GM23338 (cell line): ENCODE results near the gene AMPD2. TPM values are rescaled to one million over a fixed set of nuclear protein-coding genes. Genes with fewer than 3 reads are reported as not detected.

Experiments used
- ATAC-seq: fragments of 200-7000 bp; cut with Tn5 transposase; 3 replicates; pipeline ENCODE4 v1.9.1; 2020
- DNase-seq: peaks from one replicate; pipeline ENCODE4 v3.0.0-alpha.2; 2015; ENCODE audit warnings: low spot score
- H2AFZ ChIP-seq: fragments of 200-600 bp; sonication (generic); 2 replicates; pipeline ENCODE4 v1.8.0; 2016; ENCODE audit warnings: antibody characterized with exemption, mild to moderate bottlenecking, moderate library complexity
- H3F3A ChIP-seq: fragments of 200-600 bp; sonication (generic); replicated peaks from 2 replicates; pipeline ENCODE4 v1.8.0; 2017; ENCODE audit warnings: antibody characterized with exemption, mixed run types, low read depth
- H3K27ac ChIP-seq: fragments of 200-600 bp; sonication (generic); 2 replicates; pipeline ENCODE4 v1.6.1; 2016; ENCODE audit warnings: low read depth
- H3K27me3 ChIP-seq: fragments of 200-600 bp; sonication (generic); 2 replicates; pipeline ENCODE4 v1.8.0; 2016; ENCODE audit warnings: mild to moderate bottlenecking, mixed run types, moderate library complexity; ENCODE audit not compliant: insufficient read depth
- H3K36me3 ChIP-seq: fragments of 200-600 bp; sonication (generic); 2 replicates; pipeline ENCODE4 v1.8.0; 2016; ENCODE audit warnings: mild to moderate bottlenecking; ENCODE audit not compliant: insufficient read depth
- H3K4me1 ChIP-seq: fragments of 200-600 bp; sonication (generic); 2 replicates; pipeline ENCODE4 v1.8.0; 2016; ENCODE audit warnings: mild to moderate bottlenecking, moderate library complexity; ENCODE audit not compliant: insufficient read depth
- H3K4me2 ChIP-seq: fragments of 200-600 bp; sonication (generic); 2 replicates; pipeline ENCODE4 v1.7.1; 2017; ENCODE audit warnings: mixed run types
- H3K4me3 ChIP-seq: fragments of 200-600 bp; sonication (generic); 2 replicates; pipeline ENCODE4 v1.6.1; 2016; ENCODE audit warnings: mixed run types
- H3K79me2 ChIP-seq: fragments of 200-600 bp; sonication (generic); replicated peaks from 2 replicates; pipeline ENCODE4 v1.8.0; 2017; ENCODE audit warnings: mild to moderate bottlenecking; ENCODE audit not compliant: insufficient read depth
- H3K9me2 ChIP-seq: fragments of 200-600 bp; sonication (generic); 2 replicates; pipeline ENCODE4 v1.8.0; 2017; ENCODE audit not compliant: insufficient read depth
- H4K20me1 ChIP-seq: fragments of 200-600 bp; sonication (generic); replicated peaks from 2 replicates; pipeline ENCODE4 v1.8.0; 2017; ENCODE audit warnings: mild to moderate bottlenecking; ENCODE audit not compliant: insufficient read depth
- H3K27ac Mint-ChIP-seq: 2 replicates; pipeline ENCODE4 v1.8.0; 2020; ENCODE audit warnings: inconsistent platforms, mild to moderate bottlenecking, moderate library complexity, mixed read lengths
- H3K27me3 Mint-ChIP-seq: 3 replicates; pipeline ENCODE4 v1.8.0; 2022; ENCODE audit warnings: low read depth, mild to moderate bottlenecking, moderate library complexity, mixed read lengths, inconsistent platforms; ENCODE audit not compliant: insufficient read depth, poor library complexity
- H3K36me3 Mint-ChIP-seq: 3 replicates; pipeline ENCODE4 v1.8.0; 2021; ENCODE audit warnings: low read depth, mild to moderate bottlenecking, inconsistent platforms, moderate library complexity, mixed read lengths
- H3K4me1 Mint-ChIP-seq: 3 replicates; pipeline ENCODE4 v1.8.0; 2020; ENCODE audit warnings: mild to moderate bottlenecking, inconsistent platforms, mixed read lengths
- H3K4me3 Mint-ChIP-seq: 3 replicates; pipeline ENCODE4 v1.8.0; 2021; ENCODE audit warnings: moderate library complexity, mild to moderate bottlenecking, inconsistent platforms, mixed read lengths
- H3K9me3 Mint-ChIP-seq: 3 replicates; pipeline ENCODE4 v1.8.0; 2020; ENCODE audit warnings: moderate library complexity, mild to moderate bottlenecking, inconsistent platforms, mixed read lengths
- CREB1 ChIP-seq: fragments of 250-450 bp; sonication (Bioruptor Pico); IDR thresholded peaks from 2 replicates; pipeline ENCODE4 v1.5.0; 2020; ENCODE audit warnings: low read depth, mild to moderate bottlenecking, moderate library complexity
- ETS1 ChIP-seq: IDR thresholded peaks from 2 replicates; pipeline ENCODE4 v1.6.1; 2016; ENCODE audit warnings: antibody characterized with exemption
- EZH2 ChIP-seq: fragments of 200-600 bp; sonication (generic); IDR thresholded peaks from one replicate; pipeline ENCODE4 v1.8.0; 2017; ENCODE audit warnings: antibody characterized with exemption, mild to moderate bottlenecking, low read depth; ENCODE audit not compliant: unreplicated experiment
- JUNB ChIP-seq: IDR thresholded peaks from one replicate; pipeline ENCODE4 v1.6.1; 2016; ENCODE audit warnings: antibody characterized with exemption; ENCODE audit not compliant: unreplicated experiment
- POLR2AphosphoS5 ChIP-seq: IDR thresholded peaks from 2 replicates; pipeline ENCODE4 v1.6.1; 2016; ENCODE audit warnings: antibody characterized with exemption, low read depth
- ZNF114 ChIP-seq: fragments of 250-450 bp; sonication (Bioruptor Pico); IDR thresholded peaks from 2 replicates; pipeline ENCODE4 v1.5.0; 2020; ENCODE audit warnings: mild to moderate bottlenecking, moderate library complexity
- polyA plus RNA-seq: library from polyadenylated mRNA; unstranded; fragments of >200 nt; fragmentation: Nextera tagmentation; extraction: Ambion mirVana; gene quantifications from 2 replicates; pipeline ENCODE4 v1.2.1, GENCODE V29; 2016
- total RNA-seq: library from RNA; depleted of rRNA; stranded (reverse); fragments of >200 nt; shearing (Covaris generic); gene quantifications from 2 replicates; pipeline ENCODE4 v1.2.3, GENCODE V29; 2014
- TF ChIP-seq, protein P1 (sequence below): IDR thresholded peaks from one replicate; pipeline ENCODE4 v1.6.1; 2018; ENCODE audit warnings: antibody characterized with exemption; ENCODE audit not compliant: unreplicated experiment
- TF ChIP-seq, protein P2 (sequence below), 2 experiments: fragments of 200-600 bp in 1 of 2; sonication (generic) in 1 of 2; conservative IDR thresholded peaks; 2 replicates each; pipeline versions ENCODE4 v1.5.1 to v1.6.1; 2016 to 2017; ENCODE audit warnings: antibody characterized with exemption in 2 of 2, low read depth in 2 of 2, mild to moderate bottlenecking in 2 of 2, moderate library complexity in 1 of 2
- TF ChIP-seq, protein P3 (sequence below): fragments of 250-450 bp; sonication (Bioruptor Pico); IDR thresholded peaks from 2 replicates; pipeline ENCODE4 v1.5.0; 2020; ENCODE audit warnings: mild to moderate bottlenecking, moderate library complexity

Gene AMPD2
- total and polyA plus RNA-seq, 2 experiments from 2014 or later = 24.5 to 62.1 TPM

- TF ChIP-seq ETS1 (no peak), CREB1 (CRISPR knock-in tag) (no peak), EZH2 (no peak), POLR2AphosphoS5 (no peak), JUNB (no peak)
- TF ChIP-seq, protein P1, sequence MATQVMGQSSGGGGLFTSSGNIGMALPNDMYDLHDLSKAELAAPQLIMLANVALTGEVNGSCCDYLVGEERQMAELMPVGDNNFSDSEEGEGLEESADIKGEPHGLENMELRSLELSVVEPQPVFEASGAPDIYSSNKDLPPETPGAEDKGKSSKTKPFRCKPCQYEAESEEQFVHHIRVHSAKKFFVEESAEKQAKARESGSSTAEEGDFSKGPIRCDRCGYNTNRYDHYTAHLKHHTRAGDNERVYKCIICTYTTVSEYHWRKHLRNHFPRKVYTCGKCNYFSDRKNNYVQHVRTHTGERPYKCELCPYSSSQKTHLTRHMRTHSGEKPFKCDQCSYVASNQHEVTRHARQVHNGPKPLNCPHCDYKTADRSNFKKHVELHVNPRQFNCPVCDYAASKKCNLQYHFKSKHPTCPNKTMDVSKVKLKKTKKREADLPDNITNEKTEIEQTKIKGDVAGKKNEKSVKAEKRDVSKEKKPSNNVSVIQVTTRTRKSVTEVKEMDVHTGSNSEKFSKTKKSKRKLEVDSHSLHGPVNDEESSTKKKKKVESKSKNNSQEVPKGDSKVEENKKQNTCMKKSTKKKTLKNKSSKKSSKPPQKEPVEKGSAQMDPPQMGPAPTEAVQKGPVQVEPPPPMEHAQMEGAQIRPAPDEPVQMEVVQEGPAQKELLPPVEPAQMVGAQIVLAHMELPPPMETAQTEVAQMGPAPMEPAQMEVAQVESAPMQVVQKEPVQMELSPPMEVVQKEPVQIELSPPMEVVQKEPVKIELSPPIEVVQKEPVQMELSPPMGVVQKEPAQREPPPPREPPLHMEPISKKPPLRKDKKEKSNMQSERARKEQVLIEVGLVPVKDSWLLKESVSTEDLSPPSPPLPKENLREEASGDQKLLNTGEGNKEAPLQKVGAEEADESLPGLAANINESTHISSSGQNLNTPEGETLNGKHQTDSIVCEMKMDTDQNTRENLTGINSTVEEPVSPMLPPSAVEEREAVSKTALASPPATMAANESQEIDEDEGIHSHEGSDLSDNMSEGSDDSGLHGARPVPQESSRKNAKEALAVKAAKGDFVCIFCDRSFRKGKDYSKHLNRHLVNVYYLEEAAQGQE = no peak
- TF ChIP-seq, protein P2, sequence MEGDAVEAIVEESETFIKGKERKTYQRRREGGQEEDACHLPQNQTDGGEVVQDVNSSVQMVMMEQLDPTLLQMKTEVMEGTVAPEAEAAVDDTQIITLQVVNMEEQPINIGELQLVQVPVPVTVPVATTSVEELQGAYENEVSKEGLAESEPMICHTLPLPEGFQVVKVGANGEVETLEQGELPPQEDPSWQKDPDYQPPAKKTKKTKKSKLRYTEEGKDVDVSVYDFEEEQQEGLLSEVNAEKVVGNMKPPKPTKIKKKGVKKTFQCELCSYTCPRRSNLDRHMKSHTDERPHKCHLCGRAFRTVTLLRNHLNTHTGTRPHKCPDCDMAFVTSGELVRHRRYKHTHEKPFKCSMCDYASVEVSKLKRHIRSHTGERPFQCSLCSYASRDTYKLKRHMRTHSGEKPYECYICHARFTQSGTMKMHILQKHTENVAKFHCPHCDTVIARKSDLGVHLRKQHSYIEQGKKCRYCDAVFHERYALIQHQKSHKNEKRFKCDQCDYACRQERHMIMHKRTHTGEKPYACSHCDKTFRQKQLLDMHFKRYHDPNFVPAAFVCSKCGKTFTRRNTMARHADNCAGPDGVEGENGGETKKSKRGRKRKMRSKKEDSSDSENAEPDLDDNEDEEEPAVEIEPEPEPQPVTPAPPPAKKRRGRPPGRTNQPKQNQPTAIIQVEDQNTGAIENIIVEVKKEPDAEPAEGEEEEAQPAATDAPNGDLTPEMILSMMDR (conservative IDR thresholded peaks at IDR 0.05; ENCODE audit: low read depth in 2 of 2) = no peak
Observed at GRCh38 chr1:109625176-109625575, 5.5 kb downstream of the AMPD2 start (continued).

DNA sequence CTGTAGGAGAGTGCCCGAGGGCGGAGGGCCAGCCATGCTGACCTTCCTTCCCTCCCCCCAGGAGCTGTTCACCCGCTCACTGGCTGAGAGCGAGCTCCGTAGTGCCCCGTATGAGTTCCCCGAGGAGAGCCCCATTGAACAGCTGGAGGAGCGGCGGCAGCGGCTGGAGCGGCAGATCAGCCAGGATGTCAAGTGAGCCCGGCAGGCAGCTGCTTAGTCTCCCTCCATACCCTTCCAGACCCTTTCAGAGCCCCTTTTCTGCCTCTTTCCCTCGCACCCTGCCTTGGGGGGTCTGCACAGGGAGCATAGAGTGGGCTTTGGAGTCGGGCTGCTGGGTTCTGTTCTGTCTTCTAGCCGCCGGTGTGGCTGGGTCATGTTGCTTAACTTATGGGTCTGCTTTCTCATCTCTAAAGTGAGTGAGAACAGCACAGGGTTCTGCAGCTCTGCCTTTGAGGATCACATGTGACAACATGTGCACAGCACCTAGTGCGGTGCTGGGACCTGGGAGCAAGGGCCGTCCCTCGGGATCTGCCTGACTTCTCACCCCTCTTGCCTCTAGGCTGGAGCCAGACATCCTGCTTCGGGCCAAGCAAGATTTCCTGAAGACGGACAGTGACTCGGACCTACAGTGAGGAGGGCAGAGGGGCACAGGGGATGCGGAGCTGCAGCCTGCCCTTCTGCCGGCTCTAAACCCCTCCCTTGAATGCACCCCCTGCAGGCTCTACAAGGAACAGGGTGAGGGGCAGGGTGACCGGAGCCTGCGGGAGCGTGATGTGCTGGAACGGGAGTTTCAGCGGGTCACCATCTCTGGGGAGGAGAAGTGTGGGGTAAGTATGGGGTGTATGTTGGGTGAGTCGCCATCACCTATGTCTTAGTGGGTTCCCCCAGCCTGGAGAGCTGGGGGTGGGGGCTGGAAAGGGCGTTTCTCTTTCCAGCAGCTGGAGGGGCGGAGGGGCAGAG is 6.2 kb downstream of the AMPD2 start:
- Mint-ChIP-seq H3K27me3 (peaks cover 7% of the 10 kb centered on the region), H3K4me3 (no peak overlapping the region), H3K4me1 (peaks cover 31% of the 10 kb centered on the region), H3K27ac (peak overlapping the region; percentile 86), H3K9me3 (no peaks in the 10 kb centered on the region), H3K36me3 (peaks cover 23% of the 10 kb centered on the region)
- no peaks in the 10 kb centered on the region for H3K9me2 ChIP-seq
- no peaks in the 10 kb centered on the region for H3K36me3 ChIP-seq
- no peaks in the 10 kb centered on the region for H3K27me3 ChIP-seq
- H3K79me2 ChIP-seq = peaks cover 29% of the 10 kb centered on the region
- H2AFZ ChIP-seq = no peak overlapping the region
- peak; percentile 14; the same call in 2 of the 3 replicates for ATAC-seq
- peaks cover 7% of the 10 kb centered on the region; the same call in 1 of the 2 replicates for H3K4me1 ChIP-seq
- no peak for DNase-seq
- no peak overlapping the region for H3K27ac ChIP-seq
- no peaks in the 10 kb centered on the region for H3F3A ChIP-seq
- peaks cover 4% of the 10 kb centered on the region; the same call in 1 of the 2 replicates for H4K20me1 ChIP-seq
- H3K4me3 ChIP-seq = no peak overlapping the region
- no peak overlapping the region for H3K4me2 ChIP-seq
- TF ChIP-seq EZH2 (no peak), ETS1 (no peak), ZNF114 (CRISPR knock-in tag) (no peak)
- TF ChIP-seq, protein P3, sequence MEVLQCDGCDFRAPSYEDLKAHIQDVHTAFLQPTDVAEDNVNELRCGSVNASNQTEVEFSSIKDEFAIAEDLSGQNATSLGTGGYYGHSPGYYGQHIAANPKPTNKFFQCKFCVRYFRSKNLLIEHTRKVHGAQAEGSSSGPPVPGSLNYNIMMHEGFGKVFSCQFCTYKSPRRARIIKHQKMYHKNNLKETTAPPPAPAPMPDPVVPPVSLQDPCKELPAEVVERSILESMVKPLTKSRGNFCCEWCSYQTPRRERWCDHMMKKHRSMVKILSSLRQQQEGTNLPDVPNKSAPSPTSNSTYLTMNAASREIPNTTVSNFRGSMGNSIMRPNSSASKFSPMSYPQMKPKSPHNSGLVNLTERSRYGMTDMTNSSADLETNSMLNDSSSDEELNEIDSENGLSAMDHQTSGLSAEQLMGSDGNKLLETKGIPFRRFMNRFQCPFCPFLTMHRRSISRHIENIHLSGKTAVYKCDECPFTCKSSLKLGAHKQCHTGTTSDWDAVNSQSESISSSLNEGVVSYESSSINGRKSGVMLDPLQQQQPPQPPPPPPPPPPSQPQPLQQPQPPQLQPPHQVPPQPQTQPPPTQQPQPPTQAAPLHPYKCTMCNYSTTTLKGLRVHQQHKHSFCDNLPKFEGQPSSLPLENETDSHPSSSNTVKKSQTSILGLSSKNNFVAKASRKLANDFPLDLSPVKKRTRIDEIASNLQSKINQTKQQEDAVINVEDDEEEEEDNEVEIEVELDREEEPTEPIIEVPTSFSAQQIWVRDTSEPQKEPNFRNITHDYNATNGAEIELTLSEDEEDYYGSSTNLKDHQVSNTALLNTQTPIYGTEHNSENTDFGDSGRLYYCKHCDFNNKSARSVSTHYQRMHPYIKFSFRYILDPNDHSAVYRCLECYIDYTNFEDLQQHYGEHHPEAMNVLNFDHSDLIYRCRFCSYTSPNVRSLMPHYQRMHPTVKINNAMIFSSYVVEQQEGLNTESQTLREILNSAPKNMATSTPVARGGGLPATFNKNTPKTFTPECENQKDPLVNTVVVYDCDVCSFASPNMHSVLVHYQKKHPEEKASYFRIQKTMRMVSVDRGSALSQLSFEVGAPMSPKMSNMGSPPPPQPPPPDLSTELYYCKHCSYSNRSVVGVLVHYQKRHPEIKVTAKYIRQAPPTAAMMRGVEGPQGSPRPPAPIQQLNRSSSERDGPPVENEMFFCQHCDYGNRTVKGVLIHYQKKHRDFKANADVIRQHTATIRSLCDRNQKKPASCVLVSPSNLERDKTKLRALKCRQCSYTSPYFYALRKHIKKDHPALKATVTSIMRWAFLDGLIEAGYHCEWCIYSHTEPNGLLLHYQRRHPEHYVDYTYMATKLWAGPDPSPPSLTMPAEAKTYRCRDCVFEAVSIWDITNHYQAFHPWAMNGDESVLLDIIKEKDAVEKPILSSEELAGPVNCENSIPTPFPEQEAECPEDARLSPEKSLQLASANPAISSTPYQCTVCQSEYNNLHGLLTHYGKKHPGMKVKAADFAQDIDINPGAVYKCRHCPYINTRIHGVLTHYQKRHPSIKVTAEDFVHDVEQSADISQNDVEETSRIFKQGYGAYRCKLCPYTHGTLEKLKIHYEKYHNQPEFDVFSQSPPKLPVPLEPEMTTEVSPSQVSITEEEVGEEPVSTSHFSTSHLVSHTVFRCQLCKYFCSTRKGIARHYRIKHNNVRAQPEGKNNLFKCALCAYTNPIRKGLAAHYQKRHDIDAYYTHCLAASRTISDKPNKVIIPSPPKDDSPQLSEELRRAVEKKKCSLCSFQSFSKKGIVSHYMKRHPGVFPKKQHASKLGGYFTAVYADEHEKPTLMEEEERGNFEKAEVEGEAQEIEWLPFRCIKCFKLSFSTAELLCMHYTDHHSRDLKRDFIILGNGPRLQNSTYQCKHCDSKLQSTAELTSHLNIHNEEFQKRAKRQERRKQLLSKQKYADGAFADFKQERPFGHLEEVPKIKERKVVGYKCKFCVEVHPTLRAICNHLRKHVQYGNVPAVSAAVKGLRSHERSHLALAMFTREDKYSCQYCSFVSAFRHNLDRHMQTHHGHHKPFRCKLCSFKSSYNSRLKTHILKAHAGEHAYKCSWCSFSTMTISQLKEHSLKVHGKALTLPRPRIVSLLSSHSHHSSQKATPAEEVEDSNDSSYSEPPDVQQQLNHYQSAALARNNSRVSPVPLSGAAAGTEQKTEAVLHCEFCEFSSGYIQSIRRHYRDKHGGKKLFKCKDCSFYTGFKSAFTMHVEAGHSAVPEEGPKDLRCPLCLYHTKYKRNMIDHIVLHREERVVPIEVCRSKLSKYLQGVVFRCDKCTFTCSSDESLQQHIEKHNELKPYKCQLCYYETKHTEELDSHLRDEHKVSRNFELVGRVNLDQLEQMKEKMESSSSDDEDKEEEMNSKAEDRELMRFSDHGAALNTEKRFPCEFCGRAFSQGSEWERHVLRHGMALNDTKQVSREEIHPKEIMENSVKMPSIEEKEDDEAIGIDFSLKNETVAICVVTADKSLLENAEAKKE (CRISPR knock-in tag) = no peak
